Natural killer cell (primary cell): ENCODE results near the gene PPP1R26. TPM values are rescaled to one million over a fixed set of nuclear protein-coding genes. Genes with fewer than 3 reads are reported as not detected.
"Not testable (repeated sequence)": the region's sequence is repeated elsewhere in the genome, so short reads cannot be mapped to it uniquely, and the experiment has no call there.

Experiments
- ATAC-seq, 3 donors: fragments of 150-1000 bp in 2 of 3; fragments of 200-7000 bp in 1 of 3; cut with Tn5 transposase; 1 replicate in 1 of 3; 2 replicates in 2 of 3; pipeline ENCODE4 v1.10.0; 2021; ENCODE audit warnings: mild to moderate bottlenecking in 2 of 3, moderate library complexity in 2 of 3
- DNase-seq, 2 donors: peaks; one replicate each; pipeline versions ENCODE4 v3.0.0 to v3.0.0-alpha.2; 2013 to 2021; ENCODE audit warnings: mixed read lengths in 1 of 2
- H3K27ac ChIP-seq: one replicate; pipeline ENCODE4 v1.5.1; 2013; ENCODE audit warnings: mild to moderate bottlenecking, low read length
- H3K27me3 ChIP-seq: one replicate; pipeline ENCODE4 v1.6.1; 2013; ENCODE audit warnings: low read length; ENCODE audit not compliant: control insufficient read depth, insufficient read depth
- H3K36me3 ChIP-seq: one replicate; pipeline ENCODE4 v1.6.1; 2013; ENCODE audit warnings: low read length; ENCODE audit not compliant: control insufficient read depth, insufficient read depth
- H3K4me1 ChIP-seq: one replicate; pipeline ENCODE4 v1.6.1; 2013; ENCODE audit warnings: low read length; ENCODE audit not compliant: control insufficient read depth, insufficient read depth
- H3K4me3 ChIP-seq: one replicate; pipeline ENCODE4 v1.5.1; 2013; ENCODE audit warnings: low read length
- H3K9me3 ChIP-seq: one replicate; pipeline ENCODE4 v1.6.1; 2013; ENCODE audit warnings: low read length; ENCODE audit not compliant: control insufficient read depth, insufficient read depth
- H3K27ac Mint-ChIP-seq, 2 donors: one replicate each; pipeline ENCODE4 v1.8.0; 2022; ENCODE audit warnings: mild to moderate bottlenecking in 2 of 2, mixed read lengths in 2 of 2, moderate library complexity in 1 of 2
- H3K27me3 Mint-ChIP-seq, 2 donors: one replicate each; pipeline ENCODE4 v1.8.0; 2022; ENCODE audit warnings: low read depth in 2 of 2, mixed read lengths in 2 of 2
- H3K36me3 Mint-ChIP-seq: one replicate; pipeline ENCODE4 v1.8.0; 2022; ENCODE audit warnings: mixed read lengths
- H3K4me1 Mint-ChIP-seq, 2 donors: one replicate each; pipeline ENCODE4 v1.8.0; 2022; ENCODE audit warnings: mixed read lengths in 2 of 2
- H3K4me3 Mint-ChIP-seq: one replicate; pipeline ENCODE4 v1.8.0; 2022; ENCODE audit warnings: mild to moderate bottlenecking, moderate library complexity, mixed read lengths
- H3K9me3 Mint-ChIP-seq, 2 donors: one replicate each; pipeline ENCODE4 v1.8.0; 2022; ENCODE audit warnings: mixed read lengths in 2 of 2
- WGBS: methylation state at CpG from one replicate; pipeline ENCODE4 v1.1.7; 2013; ENCODE audit warnings: missing lambda C conversion rate; ENCODE audit not compliant: insufficient coverage; 5-methylcytosine and 5-hydroxymethylcytosine counted together
- intact Hi-C: fragments of 100-400 bp; cut with micrococcal nuclease; formaldehyde crosslinking; loops from one replicate; pipeline ENCODE4 v1.14.2; 2022
- total RNA-seq, 4 donors: library from RNA; stranded (reverse); fragments of 120-200 nt in 1 of 4; gene quantifications; one replicate each; pipeline versions ENCODE4 v1.2.3 to v1.2.4, GENCODE V29; 2013 to 2022
- TF ChIP-seq, protein P1 (sequence below): fragments of 200-600 bp; IDR thresholded peaks from one replicate; pipeline ENCODE4 v1.8.0; 2022; ENCODE audit warnings: antibody characterized with exemption

The PPP1R26 gene
- total RNA-seq, 3 donors from 2014 or later (not counting 1 experiment from before 2014, with no cell fraction given), result 3.2 to 5.3 (median 3.6) TPM

DNA sequence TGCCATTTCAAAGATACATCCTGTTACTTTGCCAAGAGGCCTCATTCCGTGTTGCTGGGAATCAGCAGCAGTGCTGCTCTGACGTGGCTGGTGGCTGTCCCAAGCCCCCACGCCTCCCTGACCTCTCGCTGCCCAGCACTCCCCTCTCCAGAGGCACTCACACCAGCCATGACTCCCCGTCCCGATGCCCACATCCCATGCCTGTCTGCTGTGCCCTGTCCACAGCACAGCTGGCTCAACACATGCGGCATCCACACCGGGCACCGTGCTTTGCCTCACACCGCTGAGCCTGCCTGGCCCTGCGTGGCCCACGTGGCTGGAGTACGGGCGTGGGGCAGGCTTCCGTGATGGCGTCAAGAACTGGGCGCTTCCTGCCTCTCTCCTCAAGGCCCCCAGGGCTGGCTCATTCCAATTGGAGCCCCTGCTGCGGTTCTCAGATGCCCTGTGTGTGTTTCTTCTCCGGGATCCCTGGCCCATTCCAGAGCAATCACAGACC is 33.8 kb downstream of the PPP1R26 start:
- no peak overlapping the region for H3K4me3 Mint-ChIP-seq
- intact Hi-C loops, result no loop called here
- H3K9me3 Mint-ChIP-seq, result peaks cover 4 to 5% of the 10 kb centered on the region in 2 donors
- no peaks in the 10 kb centered on the region for H3K4me1 ChIP-seq
- H3K4me1 Mint-ChIP-seq, result peaks cover 0 to 4% of the 10 kb centered on the region in 2 donors
- no peak overlapping the region for H3K27ac ChIP-seq
- no peak for DNase-seq
- TF ChIP-seq, protein P1, sequence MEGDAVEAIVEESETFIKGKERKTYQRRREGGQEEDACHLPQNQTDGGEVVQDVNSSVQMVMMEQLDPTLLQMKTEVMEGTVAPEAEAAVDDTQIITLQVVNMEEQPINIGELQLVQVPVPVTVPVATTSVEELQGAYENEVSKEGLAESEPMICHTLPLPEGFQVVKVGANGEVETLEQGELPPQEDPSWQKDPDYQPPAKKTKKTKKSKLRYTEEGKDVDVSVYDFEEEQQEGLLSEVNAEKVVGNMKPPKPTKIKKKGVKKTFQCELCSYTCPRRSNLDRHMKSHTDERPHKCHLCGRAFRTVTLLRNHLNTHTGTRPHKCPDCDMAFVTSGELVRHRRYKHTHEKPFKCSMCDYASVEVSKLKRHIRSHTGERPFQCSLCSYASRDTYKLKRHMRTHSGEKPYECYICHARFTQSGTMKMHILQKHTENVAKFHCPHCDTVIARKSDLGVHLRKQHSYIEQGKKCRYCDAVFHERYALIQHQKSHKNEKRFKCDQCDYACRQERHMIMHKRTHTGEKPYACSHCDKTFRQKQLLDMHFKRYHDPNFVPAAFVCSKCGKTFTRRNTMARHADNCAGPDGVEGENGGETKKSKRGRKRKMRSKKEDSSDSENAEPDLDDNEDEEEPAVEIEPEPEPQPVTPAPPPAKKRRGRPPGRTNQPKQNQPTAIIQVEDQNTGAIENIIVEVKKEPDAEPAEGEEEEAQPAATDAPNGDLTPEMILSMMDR, result no peak
- peaks cover 2 to 7% of the 10 kb centered on the region in 2 donors for H3K27me3 Mint-ChIP-seq
- no peak for ATAC-seq
- H3K27me3 ChIP-seq, result no peaks in the 10 kb centered on the region
- no peaks in the 10 kb centered on the region for H3K36me3 ChIP-seq
- H3K36me3 Mint-ChIP-seq, result peaks cover 10% of the 10 kb centered on the region
- H3K9me3 ChIP-seq, result no peaks in the 10 kb centered on the region
- H3K4me3 ChIP-seq, result no peak overlapping the region
- 85% methylated on average over 19 of the region's 19 CpGs for WGBS
- no peak overlapping the region for H3K27ac Mint-ChIP-seq

DNA sequence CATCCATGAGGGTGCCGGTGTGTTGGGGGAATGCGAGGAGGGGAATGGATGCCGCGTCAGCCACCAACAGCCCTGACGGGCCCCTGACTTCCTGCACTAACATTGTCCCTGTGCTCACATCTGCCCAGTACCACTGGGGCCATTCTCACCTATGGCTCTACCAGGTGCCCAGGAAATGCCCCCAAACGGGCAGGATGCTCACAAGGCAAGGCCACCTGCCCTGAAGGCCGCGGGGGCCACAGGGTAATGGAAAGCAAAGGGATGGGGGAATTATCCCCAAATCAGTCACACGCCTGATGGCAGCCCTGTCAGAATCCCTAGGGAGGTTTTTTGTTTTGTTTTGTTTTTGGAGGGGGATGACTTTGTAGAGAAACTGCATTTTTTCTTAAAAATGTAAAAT is 34.3 kb downstream of the PPP1R26 start:
- DNase-seq, H3K27me3 ChIP-seq, H3K27ac ChIP-seq, H3K4me3 Mint-ChIP-seq, H3K36me3 ChIP-seq, H3K4me3 ChIP-seq, H3K4me1 Mint-ChIP-seq, ATAC-seq, intact Hi-C loops, H3K27me3 Mint-ChIP-seq, H3K4me1 ChIP-seq, H3K27ac Mint-ChIP-seq, H3K36me3 Mint-ChIP-seq, H3K9me3 ChIP-seq, H3K9me3 Mint-ChIP-seq: not testable (repeated sequence)
- WGBS, result 100% methylated on average over 1 of the region's 9 CpGs

DNA sequence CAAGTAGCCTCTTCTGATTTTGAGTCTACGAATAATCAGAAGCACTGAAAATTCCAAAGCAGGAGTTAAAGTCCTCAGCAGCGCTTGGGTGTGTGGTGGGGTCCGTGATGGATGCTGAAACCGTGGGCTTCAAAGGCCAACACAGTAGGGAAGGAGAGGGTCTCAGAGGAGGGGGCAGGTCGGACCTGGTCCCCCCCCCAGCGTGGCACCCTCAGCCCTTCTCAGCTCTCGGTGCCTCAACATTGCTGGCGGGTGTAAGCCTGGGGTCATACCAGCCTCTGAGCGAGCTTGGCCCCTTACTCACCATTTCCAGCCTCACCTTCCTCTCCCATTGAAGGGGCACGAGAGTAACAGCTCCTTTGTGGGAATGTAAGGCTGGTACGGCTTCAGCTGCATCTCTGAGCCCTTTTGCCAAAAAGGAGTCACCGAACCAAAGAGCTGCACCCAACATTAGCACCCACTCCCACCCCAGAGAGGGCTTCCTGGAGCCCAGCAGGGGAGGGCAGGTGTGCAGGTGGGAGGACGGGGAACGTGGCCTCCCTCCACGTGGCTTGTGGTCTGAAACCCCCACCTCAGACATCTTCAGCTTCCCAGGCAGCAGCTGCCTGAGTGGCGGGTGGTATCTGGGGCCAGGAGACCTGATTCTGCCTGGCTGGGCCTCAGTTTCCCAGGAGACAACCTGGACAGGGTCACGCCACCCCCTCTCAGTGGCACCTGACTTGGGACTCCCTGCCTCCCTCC is 34.9 kb downstream of the PPP1R26 start:
- peaks cover under 1% of the 10 kb centered on the region for H3K36me3 Mint-ChIP-seq
- H3K4me3 Mint-ChIP-seq, result no peak overlapping the region
- H3K27me3 Mint-ChIP-seq, result peaks cover 3 to 14% of the 10 kb centered on the region in 2 donors
- Histone ChIP-seq H3K9me3 (no peaks in the 10 kb centered on the region), H3K4me3 (no peak overlapping the region), H3K36me3 (no peaks in the 10 kb centered on the region), H3K4me1 (no peaks in the 10 kb centered on the region), H3K27ac (no peak overlapping the region), H3K27me3 (no peaks in the 10 kb centered on the region)
- WGBS, result 80% methylated on average over 15 of the region's 17 CpGs
- H3K4me1 Mint-ChIP-seq, result peaks cover 0 to 4% of the 10 kb centered on the region in 2 donors
- DNase-seq (no peak), ATAC-seq (no peak)
- no peaks in the 10 kb centered on the region for H3K9me3 Mint-ChIP-seq
- TF ChIP-seq, protein P1, result no peak
- no peak overlapping the region for H3K27ac Mint-ChIP-seq
- intact Hi-C loops, result no loop called here

DNA sequence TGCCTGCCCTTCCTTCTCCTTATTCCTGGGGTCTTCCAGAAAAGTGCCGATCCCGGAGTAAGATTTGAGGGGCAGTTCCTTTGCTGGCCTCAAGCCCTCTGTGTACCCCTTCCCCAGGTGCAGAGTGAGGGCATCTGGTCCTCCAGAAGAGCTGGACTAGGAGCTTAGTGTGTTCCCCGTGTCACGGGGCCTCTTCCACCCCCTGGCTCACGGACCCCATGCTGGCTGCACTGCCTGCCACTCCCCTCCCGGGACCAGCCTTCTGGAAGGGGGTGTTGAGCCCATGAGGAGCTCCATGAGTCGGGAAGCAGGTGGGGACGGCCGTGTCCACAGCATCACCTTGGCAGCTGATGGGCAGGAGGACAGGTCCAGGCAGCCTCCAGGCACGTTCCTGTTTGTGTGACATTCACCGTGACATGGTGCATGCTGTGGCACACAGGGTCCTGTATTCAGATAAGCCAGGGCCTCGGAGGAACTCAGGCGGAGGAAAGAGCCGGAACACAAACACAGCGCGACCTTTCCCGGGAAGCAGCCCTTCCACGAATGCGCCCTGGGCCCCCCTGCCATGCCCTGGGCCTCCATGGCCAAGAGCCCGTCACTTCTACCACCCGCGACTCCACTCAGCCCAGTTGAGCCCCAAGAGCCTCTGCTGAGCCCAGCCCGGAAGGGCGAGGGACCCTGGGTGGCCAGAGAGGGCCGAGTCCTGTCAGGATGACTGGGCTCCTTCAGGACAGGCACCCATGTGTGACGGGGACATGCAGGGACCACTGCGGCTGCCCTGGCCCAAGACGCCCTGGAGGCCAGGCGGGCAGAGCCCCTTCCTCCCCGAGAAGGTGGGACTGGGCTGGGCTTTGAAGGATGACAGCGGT is 35.7 kb downstream of the PPP1R26 start:
- intact Hi-C loops, result no loop called here
- H3K4me1 Mint-ChIP-seq, result peaks cover 0 to 4% of the 10 kb centered on the region in 2 donors

More for the DNA sequence above, 35.7 kb downstream of the PPP1R26 start:
- Mint-ChIP-seq H3K9me3 (no peaks in the 10 kb centered on the region), H3K36me3 (no peaks in the 10 kb centered on the region), H3K27me3 (peaks cover 3 to 14% of the 10 kb centered on the region in 2 donors), H3K4me3 (no peak overlapping the region), H3K27ac (no peak overlapping the region)
- Histone ChIP-seq H3K9me3 (no peaks in the 10 kb centered on the region), H3K27ac (no peak overlapping the region), H3K27me3 (no peaks in the 10 kb centered on the region), H3K4me1 (no peaks in the 10 kb centered on the region), H3K4me3 (no peak overlapping the region), H3K36me3 (no peaks in the 10 kb centered on the region)
- TF ChIP-seq, protein P1, result no peak
- no peak for DNase-seq
- 91% methylated on average over 31 of the region's 31 CpGs for WGBS
- ATAC-seq, result no peak
